ENCODE measurements around the gene GOLIM4. TPM values are rescaled to one million over a fixed set of nuclear protein-coding genes. Genes with fewer than 3 reads are reported as not detected.
A peak's percentile ranks its signal among the peaks of the same experiment; 100 is the strongest.
"Not testable (repeated sequence)": the region's sequence is repeated elsewhere in the genome, so short reads cannot be mapped to it uniquely, and the experiment has no call there.

The GOLIM4 gene
- total RNA-seq, 2 experiments from 2014 or later = 3.1 to 3.2 TPM

DNA sequence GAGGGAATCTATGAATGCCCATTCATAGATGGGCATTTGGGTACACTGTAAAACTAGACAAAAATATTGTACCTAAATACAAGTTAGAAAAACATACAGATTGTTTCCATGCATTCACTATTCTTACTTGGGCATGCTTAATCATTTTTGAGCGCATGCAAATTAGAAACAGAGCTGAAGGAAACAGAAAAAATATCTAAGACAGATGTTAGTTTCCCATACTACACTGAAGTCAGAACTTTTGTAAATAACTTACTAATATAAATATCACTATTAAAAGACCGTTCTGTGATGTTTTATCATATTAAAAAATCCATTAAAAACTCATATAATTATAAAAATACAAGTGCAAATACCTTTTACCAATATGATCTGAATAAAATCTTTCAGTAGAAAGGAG lies 58.7 kb downstream of the GOLIM4 start:
- no peak overlapping the region for H3K4me3 Mint-ChIP-seq
- no peak for DNase-seq
- H3K27ac Mint-ChIP-seq = no peak overlapping the region
- ATAC-seq (ENCODE audit: low read depth) = no peak
- no peaks in the 10 kb centered on the region for H3K27me3 Mint-ChIP-seq
- H3K4me1 Mint-ChIP-seq = peaks cover 2% of the 10 kb centered on the region
- POLR2A ChIA-PET = no interaction called here
- no peaks in the 10 kb centered on the region for H3K9me3 Mint-ChIP-seq
- peaks cover 13% of the 10 kb centered on the region for H3K36me3 Mint-ChIP-seq

DNA sequence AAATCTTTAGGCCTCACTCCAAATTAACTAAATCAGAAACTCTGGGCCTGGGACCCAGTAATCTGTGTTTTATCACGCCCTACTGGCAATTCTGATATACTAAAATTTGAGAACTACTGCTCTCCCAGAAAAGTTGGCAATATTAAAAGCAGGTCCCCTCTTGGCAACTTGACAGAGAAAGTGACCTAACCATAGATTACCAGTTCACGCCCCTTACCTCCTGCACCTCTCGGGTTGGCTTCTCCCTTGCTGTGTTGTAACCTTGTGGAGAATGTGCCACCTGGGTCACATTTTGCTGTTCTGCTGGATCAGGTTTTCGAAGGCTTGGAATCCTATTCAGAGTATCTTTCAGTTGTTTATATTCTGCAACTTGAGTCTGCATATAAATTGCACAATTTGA lies 59.1 kb downstream of the GOLIM4 start:
- POLR2A ChIA-PET = no interaction called here
- no peak for ATAC-seq (ENCODE audit: low read depth)
- peaks cover 2% of the 10 kb centered on the region for H3K4me1 Mint-ChIP-seq
- H3K9me3 Mint-ChIP-seq = no peaks in the 10 kb centered on the region
- H3K27ac Mint-ChIP-seq = no peak overlapping the region
- H3K4me3 Mint-ChIP-seq = no peak overlapping the region
- H3K27me3 Mint-ChIP-seq = no peaks in the 10 kb centered on the region
- no peak for DNase-seq
- H3K36me3 Mint-ChIP-seq = peaks cover 13% of the 10 kb centered on the region

DNA sequence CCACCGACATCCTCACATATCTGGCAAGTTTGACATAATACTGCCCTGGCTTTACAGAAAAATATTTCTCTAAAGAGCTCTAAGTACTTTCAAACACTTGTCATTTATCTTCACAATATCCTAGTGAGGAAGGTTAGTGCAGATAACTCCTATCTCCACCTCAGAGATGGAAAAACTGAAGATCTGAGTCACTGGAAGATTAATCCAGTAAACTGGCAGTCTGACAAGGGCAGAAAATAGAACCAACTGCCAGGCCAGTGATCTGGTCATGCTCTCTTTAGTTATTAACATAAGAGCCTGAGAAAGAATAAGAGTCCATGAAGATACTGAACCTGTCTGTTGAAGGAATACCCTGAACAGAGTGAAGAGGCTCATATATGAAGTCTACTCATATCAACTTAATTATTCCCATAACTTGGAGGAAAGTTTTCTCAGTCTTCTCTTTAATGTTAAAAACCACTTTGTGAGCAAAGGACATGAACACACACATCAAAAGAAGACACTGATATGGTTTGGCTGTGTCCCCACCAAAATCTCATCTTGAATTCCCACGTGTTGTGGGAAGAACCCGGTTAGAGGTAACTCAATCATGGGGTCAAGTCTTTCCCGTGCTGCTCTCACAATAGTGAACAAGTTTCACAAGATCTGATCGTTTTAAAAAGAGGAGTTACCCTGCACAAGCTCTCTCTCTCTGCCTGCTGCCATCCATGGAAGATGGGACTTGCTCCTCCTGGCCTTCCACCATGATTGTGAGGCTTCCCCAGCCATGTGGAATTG lies 61.4 kb downstream of the GOLIM4 start:
- ATAC-seq (ENCODE audit: low read depth) = no peak
- H3K9me3 Mint-ChIP-seq = no peaks in the 10 kb centered on the region
- POLR2A ChIA-PET = no interaction called here
- H3K4me3 Mint-ChIP-seq = no peak overlapping the region
- peaks cover 13% of the 10 kb centered on the region for H3K36me3 Mint-ChIP-seq
- peaks cover 2% of the 10 kb centered on the region for H3K4me1 Mint-ChIP-seq
- no peak for DNase-seq
- no peak overlapping the region for H3K27ac Mint-ChIP-seq
- no peaks in the 10 kb centered on the region for H3K27me3 Mint-ChIP-seq

DNA sequence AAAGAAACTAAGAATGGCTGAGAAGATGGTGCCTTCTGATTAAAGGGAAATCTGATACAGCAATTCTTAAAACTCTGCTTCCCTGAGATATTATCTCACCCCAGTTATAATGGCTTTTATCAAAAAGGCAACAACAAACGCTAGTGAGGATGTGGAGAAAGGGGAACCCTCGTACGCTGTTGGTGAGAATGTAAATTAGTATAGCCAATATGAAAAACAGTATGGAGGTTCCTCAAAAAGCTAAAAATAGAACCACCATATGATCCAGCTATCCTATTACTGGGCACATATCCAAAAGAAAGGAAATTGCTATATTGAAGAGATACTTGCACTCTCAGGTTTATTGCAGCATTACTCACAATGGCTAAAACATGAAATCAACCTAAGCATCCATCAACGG lies 65.1 kb downstream of the GOLIM4 start:
- DNase-seq (no peak), ATAC-seq (ENCODE audit: low read depth) (no peak)
- Mint-ChIP-seq H3K9me3 (no peaks in the 10 kb centered on the region), H3K36me3 (peaks cover 24% of the 10 kb centered on the region), H3K27me3 (no peaks in the 10 kb centered on the region), H3K4me3 (no peak overlapping the region), H3K27ac (no peak overlapping the region), H3K4me1 (peaks cover 13% of the 10 kb centered on the region)
- POLR2A ChIA-PET = no interaction called here

DNA sequence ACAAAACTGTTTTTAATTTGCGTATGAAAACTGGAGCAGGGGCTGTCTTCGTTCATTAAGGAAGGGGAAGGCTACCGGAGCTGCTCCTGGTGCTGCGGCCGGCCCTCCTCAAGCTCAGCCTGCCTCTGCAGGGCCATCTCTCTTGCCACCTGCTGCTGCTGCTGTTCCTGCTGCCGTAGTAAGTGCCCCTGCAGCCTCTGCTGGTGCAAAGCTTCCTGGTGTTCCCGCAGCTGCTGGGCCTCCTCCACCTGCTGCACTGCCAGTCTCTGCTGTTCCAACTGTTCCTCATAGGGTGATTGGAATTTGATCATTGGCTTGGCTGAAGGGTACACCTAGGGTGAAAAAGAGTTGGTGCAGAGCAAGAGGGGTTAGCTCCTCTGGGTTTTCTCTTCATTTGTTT lies 66.0 kb downstream of the GOLIM4 start:
- no peaks in the 10 kb centered on the region for H3K27me3 Mint-ChIP-seq
- peaks cover 23% of the 10 kb centered on the region for H3K36me3 Mint-ChIP-seq
- no peak for DNase-seq
- H3K9me3 Mint-ChIP-seq = no peaks in the 10 kb centered on the region
- POLR2A ChIA-PET = no interaction called here
- no peak for ATAC-seq (ENCODE audit: low read depth)
- H3K4me1 Mint-ChIP-seq = peaks cover 21% of the 10 kb centered on the region
- H3K4me3 Mint-ChIP-seq = no peak overlapping the region
- no peak overlapping the region for H3K27ac Mint-ChIP-seq

DNA sequence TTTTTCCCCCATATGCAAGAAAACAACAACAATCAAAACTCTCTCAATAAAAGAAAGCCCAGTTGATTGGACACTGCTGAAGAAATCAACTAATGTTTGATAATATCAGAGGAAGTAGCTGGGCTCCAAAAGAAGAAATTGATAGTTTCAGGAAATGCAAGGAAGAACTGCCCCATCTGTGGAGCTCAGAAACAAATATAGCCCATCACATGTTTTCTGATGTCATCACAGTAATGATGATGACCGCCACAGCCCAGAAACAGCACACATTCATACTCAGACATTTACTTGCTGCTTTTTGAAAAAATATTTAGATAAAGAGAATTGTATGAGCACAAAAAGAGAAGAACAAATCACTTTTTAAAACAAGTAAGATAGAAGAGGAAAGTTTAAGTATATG lies 67.6 kb downstream of the GOLIM4 start:
- peaks cover 28% of the 10 kb centered on the region for H3K4me1 Mint-ChIP-seq
- H3K4me3 Mint-ChIP-seq = no peak overlapping the region
- DNase-seq = no peak
- no peaks in the 10 kb centered on the region for H3K9me3 Mint-ChIP-seq
- H3K36me3 Mint-ChIP-seq = peaks cover 25% of the 10 kb centered on the region
- ATAC-seq (ENCODE audit: low read depth) = no peak
- POLR2A ChIA-PET = no interaction called here
- H3K27ac Mint-ChIP-seq = no peak overlapping the region
- no peaks in the 10 kb centered on the region for H3K27me3 Mint-ChIP-seq

DNA sequence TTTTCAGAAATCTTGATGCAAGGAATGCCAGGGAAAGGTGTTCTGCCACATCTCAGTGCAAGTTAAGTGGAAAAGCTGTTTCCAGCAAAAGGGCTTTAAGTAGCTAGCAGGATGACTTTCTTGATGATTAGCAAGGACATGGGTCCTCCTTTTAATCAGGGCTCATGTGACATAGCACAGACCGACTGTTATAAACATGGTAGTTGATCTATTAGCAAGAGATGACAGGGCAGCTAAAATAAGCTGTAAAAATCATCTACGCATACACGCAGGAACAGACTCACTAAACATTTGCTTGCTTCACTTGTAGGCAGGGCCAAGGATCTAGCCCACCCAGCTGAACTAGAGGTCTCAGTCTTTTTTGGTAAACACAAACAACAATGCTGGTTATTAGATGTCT lies 69.0 kb downstream of the GOLIM4 start:
- peaks cover 28% of the 10 kb centered on the region for H3K36me3 Mint-ChIP-seq
- no peak overlapping the region for H3K27ac Mint-ChIP-seq

DNA sequence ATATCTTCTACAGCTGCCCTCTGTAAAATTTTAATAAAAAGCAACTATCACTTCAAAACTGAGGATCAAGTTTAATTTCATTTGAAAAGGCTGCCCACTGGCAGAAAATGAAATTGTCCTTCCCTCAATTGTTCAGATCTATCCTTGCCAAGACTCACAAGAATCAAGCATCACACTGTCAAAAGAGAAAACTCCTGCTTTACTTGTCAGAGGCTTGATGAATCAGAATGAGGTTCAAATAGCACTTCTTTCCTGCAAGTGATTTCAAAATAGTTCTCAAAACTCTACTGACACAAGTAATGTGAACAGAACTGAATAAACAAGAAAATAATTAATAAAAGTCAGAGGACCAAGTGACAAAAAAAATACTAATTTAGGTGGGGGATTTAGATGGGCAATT lies 70.6 kb downstream of the GOLIM4 start:
- Mint-ChIP-seq H3K36me3 (peaks cover 28% of the 10 kb centered on the region), H3K27ac (no peak overlapping the region), H3K9me3 (no peaks in the 10 kb centered on the region), H3K27me3 (no peaks in the 10 kb centered on the region), H3K4me1 (peaks cover 34% of the 10 kb centered on the region), H3K4me3 (peak overlapping the region; percentile 11)
- ATAC-seq (ENCODE audit: low read depth) (no peak), DNase-seq (no peak)
- POLR2A ChIA-PET = no interaction called here

More for the DNA sequence above, 69.0 kb downstream of the GOLIM4 start:
- DNase-seq (no peak), ATAC-seq (ENCODE audit: low read depth) (no peak)
- Mint-ChIP-seq H3K4me1 (peaks cover 34% of the 10 kb centered on the region), H3K9me3 (no peaks in the 10 kb centered on the region), H3K27me3 (no peaks in the 10 kb centered on the region), H3K4me3 (no peak overlapping the region)
- POLR2A ChIA-PET = no interaction called here

DNA sequence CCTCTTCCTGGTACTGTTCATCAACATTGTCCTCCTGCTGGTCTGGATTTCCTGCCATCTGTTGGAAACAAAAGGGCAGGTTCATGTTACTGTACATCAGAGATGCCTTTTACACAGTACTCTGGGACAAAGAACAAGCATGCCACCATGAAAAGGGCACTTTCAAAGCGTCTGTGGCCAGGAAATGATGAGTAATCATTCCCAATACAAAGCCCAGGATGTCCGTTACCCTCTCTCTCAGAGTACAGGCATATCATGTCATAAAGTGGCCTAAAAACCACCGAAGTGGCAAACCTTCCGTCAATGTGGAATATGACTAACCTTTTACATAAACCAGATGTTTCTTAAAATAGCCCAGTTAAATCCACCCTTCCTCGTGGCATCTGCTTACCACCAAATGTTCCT lies 71.2 kb downstream of the GOLIM4 start:
- POLR2A ChIA-PET = no interaction called here

DNA sequence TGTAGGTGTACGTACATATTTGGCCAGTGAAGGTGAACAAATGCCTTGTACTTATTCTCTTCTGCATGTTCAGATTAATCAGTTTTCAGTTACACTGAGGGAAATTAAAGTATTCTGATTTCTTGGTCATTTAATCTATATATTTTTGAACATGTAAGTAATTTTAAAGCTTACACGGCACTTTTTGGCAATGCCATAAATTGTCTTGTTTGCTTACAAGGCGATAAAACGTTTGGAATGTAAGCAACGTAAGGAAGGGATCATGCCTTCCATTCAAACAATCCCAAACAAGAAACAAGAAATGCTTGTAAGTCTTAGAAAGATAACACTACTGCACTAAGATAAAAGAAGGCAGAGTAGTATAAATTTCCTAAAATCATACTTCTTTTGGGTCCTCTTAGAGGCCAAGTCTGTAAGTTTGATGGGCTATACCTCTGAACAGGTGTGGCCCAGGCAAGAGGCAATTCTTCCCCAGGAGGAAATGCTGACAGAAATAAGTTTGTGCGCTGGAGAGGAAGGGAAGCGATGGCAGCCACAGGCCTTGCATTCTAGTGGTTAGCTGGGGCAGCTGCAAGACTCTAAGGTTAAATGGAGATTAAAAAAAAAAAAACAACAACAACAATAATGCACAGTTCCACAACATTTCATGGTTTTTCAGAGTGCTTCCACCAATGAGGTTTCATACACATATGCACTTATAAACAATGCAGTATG lies 73.8 kb downstream of the GOLIM4 start:
- DNase-seq = no peak
- H3K4me3 Mint-ChIP-seq = no peak overlapping the region
- no peaks in the 10 kb centered on the region for H3K9me3 Mint-ChIP-seq
- H3K27ac Mint-ChIP-seq = no peak overlapping the region
- POLR2A ChIA-PET = no interaction called here
- peaks cover 26% of the 10 kb centered on the region for H3K4me1 Mint-ChIP-seq
- no peak for ATAC-seq (ENCODE audit: low read depth)
- H3K36me3 Mint-ChIP-seq = peaks cover 26% of the 10 kb centered on the region
- no peaks in the 10 kb centered on the region for H3K27me3 Mint-ChIP-seq

More for the DNA sequence above, 71.2 kb downstream of the GOLIM4 start:
- Mint-ChIP-seq H3K4me3 (peak overlapping the region; percentile 11), H3K36me3 (peaks cover 28% of the 10 kb centered on the region), H3K9me3 (no peaks in the 10 kb centered on the region), H3K27me3 (no peaks in the 10 kb centered on the region), H3K27ac (peak overlapping the region; percentile 59), H3K4me1 (peaks cover 34% of the 10 kb centered on the region)
- DNase-seq (no peak), ATAC-seq (ENCODE audit: low read depth) (peak; percentile 90)

DNA sequence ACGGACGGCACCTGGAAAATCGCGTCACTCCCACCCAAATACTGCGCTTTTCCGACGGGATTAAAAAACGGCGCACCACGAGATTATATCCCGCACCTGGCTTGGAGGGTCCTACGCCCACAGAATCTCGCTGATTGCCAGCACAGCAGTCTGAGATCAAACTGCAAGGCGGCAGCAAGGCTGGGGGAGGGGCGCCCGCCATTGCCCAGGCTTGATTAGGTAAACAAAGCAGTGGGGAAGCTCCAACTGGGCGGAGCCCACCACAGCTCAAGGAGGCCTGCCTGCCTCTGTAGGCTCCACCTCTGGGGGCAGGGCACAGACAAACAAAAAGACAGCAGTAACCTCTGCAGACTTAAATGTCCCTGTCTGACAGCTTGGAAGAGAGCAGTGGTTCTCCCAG lies 84.4 kb downstream of the GOLIM4 start:
- POLR2A ChIA-PET; ATAC-seq (ENCODE audit: low read depth); H3K36me3 Mint-ChIP-seq; H3K27me3 Mint-ChIP-seq; H3K9me3 Mint-ChIP-seq; H3K27ac Mint-ChIP-seq; H3K4me1 Mint-ChIP-seq; H3K4me3 Mint-ChIP-seq; DNase-seq: not testable (repeated sequence)

DNA sequence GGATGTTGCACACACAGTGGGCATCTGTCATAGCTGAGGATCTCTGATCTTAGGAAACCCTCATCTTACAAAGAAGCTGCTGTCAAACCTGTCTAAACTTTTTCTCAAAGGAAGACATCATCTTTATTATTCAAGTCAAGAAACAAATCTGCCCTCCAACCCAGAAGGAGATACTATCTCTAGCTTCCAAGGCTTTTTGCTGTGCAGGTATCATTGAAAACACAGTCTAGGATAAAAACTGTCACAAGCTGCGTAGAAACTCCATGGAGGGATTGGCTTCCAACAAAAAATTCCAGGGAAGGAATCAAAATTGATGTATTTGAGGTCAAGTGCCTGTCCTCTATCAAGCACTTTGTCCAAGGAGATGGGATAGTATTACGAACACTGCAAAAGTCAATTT lies 89.1 kb downstream of the GOLIM4 start:
- no peaks in the 10 kb centered on the region for H3K4me1 Mint-ChIP-seq
- H3K4me3 Mint-ChIP-seq = no peak overlapping the region
- ATAC-seq (ENCODE audit: low read depth) (no peak), DNase-seq (no peak)
- H3K9me3 Mint-ChIP-seq = no peaks in the 10 kb centered on the region
- no peaks in the 10 kb centered on the region for H3K36me3 Mint-ChIP-seq
- H3K27me3 Mint-ChIP-seq = no peaks in the 10 kb centered on the region
- no peak overlapping the region for H3K27ac Mint-ChIP-seq
- POLR2A ChIA-PET = no interaction called here

DNA sequence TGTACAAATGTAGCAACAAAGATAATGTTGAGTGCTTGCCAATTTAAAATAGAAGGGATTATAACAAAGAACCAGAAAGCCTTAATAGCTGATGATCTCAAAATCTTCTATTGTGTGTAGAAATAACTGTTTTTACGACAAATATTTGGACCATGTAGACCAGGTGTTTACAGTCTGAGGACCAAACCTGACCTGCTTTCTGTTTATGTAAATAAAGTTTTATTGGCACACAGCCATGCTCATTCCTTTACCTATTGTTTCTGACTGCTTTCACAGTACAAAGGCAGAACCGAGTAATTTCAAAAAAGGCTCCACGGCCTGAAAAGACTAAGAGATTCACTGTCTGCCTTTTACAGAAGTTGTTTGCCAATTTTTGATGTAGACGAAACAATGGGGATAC lies 91.8 kb downstream of the GOLIM4 start:
- ATAC-seq (ENCODE audit: low read depth) (no peak), DNase-seq (no peak)
- H3K27me3 Mint-ChIP-seq = peaks cover 4% of the 10 kb centered on the region
- no peaks in the 10 kb centered on the region for H3K9me3 Mint-ChIP-seq
- H3K36me3 Mint-ChIP-seq = no peaks in the 10 kb centered on the region
- POLR2A ChIA-PET = no interaction called here
- no peaks in the 10 kb centered on the region for H3K4me1 Mint-ChIP-seq
- H3K4me3 Mint-ChIP-seq = no peak overlapping the region
- no peak overlapping the region for H3K27ac Mint-ChIP-seq

DNA sequence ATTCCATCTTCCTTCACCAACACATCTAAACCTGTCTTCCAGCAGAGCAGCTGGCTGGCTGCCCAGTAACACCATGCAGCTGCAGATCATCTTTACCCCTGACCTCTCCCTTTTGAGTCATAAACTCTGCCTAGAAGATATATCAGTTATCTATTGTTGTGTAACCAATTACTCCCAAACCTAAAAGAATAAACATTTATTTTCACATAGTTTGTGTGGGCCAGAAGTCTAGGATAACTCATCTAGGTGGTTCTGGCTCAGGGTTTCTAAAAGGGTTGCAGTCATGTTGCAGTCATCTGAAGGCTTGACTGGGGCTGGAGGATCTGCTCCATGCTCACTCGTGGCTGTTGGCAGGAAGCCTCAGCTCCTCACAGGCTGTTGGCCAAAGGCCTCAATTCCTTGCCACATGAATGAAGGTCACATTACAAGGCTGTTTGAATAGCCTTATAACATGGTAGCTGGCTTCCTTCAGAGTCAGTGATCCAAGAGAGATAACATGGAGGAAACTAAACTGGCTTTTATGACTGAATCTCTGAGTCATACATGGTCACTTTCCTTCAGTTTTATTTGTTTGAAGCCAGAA lies 92.8 kb downstream of the GOLIM4 start:
- Mint-ChIP-seq H3K9me3 (no peaks in the 10 kb centered on the region), H3K36me3 (no peaks in the 10 kb centered on the region), H3K4me3 (no peak overlapping the region), H3K4me1 (no peaks in the 10 kb centered on the region), H3K27me3 (peaks cover 4% of the 10 kb centered on the region), H3K27ac (no peak overlapping the region)
- DNase-seq (no peak), ATAC-seq (ENCODE audit: low read depth) (no peak)
- POLR2A ChIA-PET = no interaction called here
